ENCODE measurements around the gene RASSF1.

Gene RASSF1

GRCh38 chr3:50342813-50343633, 2.4 kb upstream of the RASSF1 start:
- no peak for DNase-seq (ENCODE audit: low read depth in 2 of 2)

GRCh38 chr3:50341996-50342650, 1.5 kb upstream of the RASSF1 start:
- DNase-seq (ENCODE audit: low read depth in 2 of 2), result no peak

GRCh38 chr3:50341537-50341936, 901 bp upstream of the RASSF1 start:
- no peak for DNase-seq (ENCODE audit: low read depth in 2 of 2)

GRCh38 chr3:50340147-50340447, 539 bp downstream of the RASSF1 start:
- DNase-seq (ENCODE audit: low read depth in 2 of 2), result no peak

- DNase-seq (ENCODE audit: low read depth in 2 of 2), result no peak
Measured at GRCh38 chr3:50339485-50340146, 1.0 kb downstream of the RASSF1 start.

GRCh38 chr3:50338965-50339364, 1.7 kb downstream of the RASSF1 start:
- DNase-seq (ENCODE audit: low read depth in 2 of 2), result no peak

- DNase-seq (ENCODE audit: low read depth in 2 of 2), result peak; percentile 98 to 99
Measured at GRCh38 chr3:50337175-50337861, 3.3 kb downstream of the RASSF1 start.

- peak in 1 of 2 donors; percentile 47 for DNase-seq (ENCODE audit: low read depth in 2 of 2)
Measured at GRCh38 chr3:50336452-50337174, 4.0 kb downstream of the RASSF1 start.

GRCh38 chr3:50334339-50335075, 6.1 kb downstream of the RASSF1 start:
- DNase-seq (ENCODE audit: low read depth in 2 of 2), result no peak

GRCh38 chr3:50333744-50334328, 6.8 kb downstream of the RASSF1 start:
- no peak for DNase-seq (ENCODE audit: low read depth in 2 of 2)

- DNase-seq (ENCODE audit: low read depth in 2 of 2), result no peak
Measured at GRCh38 chr3:50331364-50331907, 9.2 kb downstream of the RASSF1 start.

- DNase-seq (ENCODE audit: low read depth in 2 of 2), result no peak
Measured at GRCh38 chr3:50330330-50330729, 10.3 kb downstream of the RASSF1 start.

GRCh38 chr3:50327943-50328691, 12.5 kb downstream of the RASSF1 start, which contains the start of gene TUSC2:
Gene TUSC2, minus strand, starts transcription at chr3:50328223. Its CDS starts 124 bp downstream, at chr3:50328099.
- DNase-seq (ENCODE audit: low read depth in 2 of 2), result peak; percentile 92

- DNase-seq (ENCODE audit: low read depth in 2 of 2), result no peak
Measured at GRCh38 chr3:50327129-50327528, 13.5 kb downstream of the RASSF1 start.

GRCh38 chr3:50326182-50326541, 14.5 kb downstream of the RASSF1 start:
- no peak for DNase-seq (ENCODE audit: low read depth in 2 of 2)

GRCh38 chr3:50325497-50326181, 15.0 kb downstream of the RASSF1 start:
- no peak for DNase-seq (ENCODE audit: low read depth in 2 of 2)

- DNase-seq (ENCODE audit: low read depth in 2 of 2), result no peak
Measured at GRCh38 chr3:50325113-50325480, 15.5 kb downstream of the RASSF1 start.

GRCh38 chr3:50324351-50325112, 16.1 kb downstream of the RASSF1 start:
- DNase-seq (ENCODE audit: low read depth in 2 of 2), result peak; percentile 47 to 53
